GM12878 (cell line): ENCODE measurements around the gene HYI. TPM values are rescaled to one million over a fixed set of nuclear protein-coding genes. Genes with fewer than 3 reads are reported as not detected.

Experiments used
- ATAC-seq: fragments of 200-7000 bp; cut with Tn5 transposase; 3 replicates; pipeline ENCODE4 v1.9.1; 2020; ENCODE audit warnings: mild to moderate bottlenecking, moderate library complexity
- BruUV-seq: library from RNA; stranded (reverse); fragments of 400-500 nt; replicated peaks from 2 replicates; lab custom pipeline; 2021; lab: Mats Ljungman, UMichigan
- CTCF ChIA-PET: fragments of 300-600 bp; sonication (Branson Sonifier 250); formaldehyde crosslinking; extraction: SDS; loops from one replicate; lab custom pipeline; 2021; ENCODE audit warnings: inconsistent platforms; lab: Yijun Ruan, JAX
- POLR2A ChIA-PET: fragments of 350-600 bp; formaldehyde crosslinking; extraction: SDS; loops from one replicate; lab custom pipeline; 2021; ENCODE audit warnings: inconsistent platforms; lab: Charles Lee
- RAD21 ChIA-PET: fragments of 300-600 bp; sonication (Branson Sonifier 250); formaldehyde crosslinking; loops from one replicate; lab custom pipeline; 2023; ENCODE audit warnings: antibody characterized with exemption; ENCODE audit not compliant: unreplicated experiment; lab: Charles Lee
- SMC1A ChIA-PET: fragments of 300-600 bp; sonication (Branson Sonifier 250); formaldehyde crosslinking; loops from one replicate; lab custom pipeline; 2023; ENCODE audit not compliant: unreplicated experiment, uncharacterized antibody; lab: Charles Lee
- DNase-seq: peaks from one replicate; pipeline ENCODE4 v3.0.0-alpha.2; 2011; ENCODE audit warnings: low read depth, low spot score
- FAIRE-seq: peaks from 3 replicates; lab custom pipeline; 2011; peaks lifted over from hg19 to GRCh38; lab: Jason Lieb, UNC
- H2AFZ ChIP-seq: 2 replicates; pipeline ENCODE4 v1.6.0; 2011; ENCODE audit warnings: low read depth, low read length, control low read depth; ENCODE audit not compliant: control insufficient read depth
- H3K27ac ChIP-seq: 2 replicates; pipeline ENCODE4 v1.5.1; 2011; ENCODE audit warnings: control low read depth; ENCODE audit not compliant: control insufficient read depth, insufficient read depth
- H3K27me3 ChIP-seq, 2 experiments: replicated peaks in 1 of 2; 2 replicates each; pipeline versions ENCODE4 v1.6.0 to v1.6.1; 2011; ENCODE audit warnings: low read length in 1 of 2; ENCODE audit not compliant: control insufficient read depth in 2 of 2, insufficient read depth in 2 of 2
- H3K36me3 ChIP-seq, 2 experiments: 2 replicates each; pipeline ENCODE4 v1.5.1; 2011; ENCODE audit warnings: low read length in 1 of 2; ENCODE audit not compliant: control insufficient read depth in 2 of 2, insufficient read depth in 2 of 2
- H3K4me1 ChIP-seq: 2 replicates; pipeline ENCODE4 v1.6.1; 2011; ENCODE audit warnings: mild to moderate bottlenecking, low read length, moderate library complexity, mixed read lengths; ENCODE audit not compliant: control insufficient read depth, insufficient read depth
- H3K4me2 ChIP-seq: 2 replicates; pipeline ENCODE4 v1.6.0; 2011; ENCODE audit warnings: control low read depth; ENCODE audit not compliant: control insufficient read depth, insufficient read depth
- H3K4me3 ChIP-seq: fragments of 200-600 bp; sonication (generic); 2 replicates; pipeline ENCODE4 v1.5.1; 2016
- H3K79me2 ChIP-seq: 2 replicates; pipeline ENCODE4 v1.6.0; 2011; ENCODE audit warnings: low read length; ENCODE audit not compliant: control insufficient read depth, insufficient read depth
- H3K9ac ChIP-seq: 2 replicates; pipeline ENCODE4 v1.8.0; 2011; ENCODE audit warnings: low read length, control low read depth, mixed read lengths; ENCODE audit not compliant: control insufficient read depth, insufficient read depth
- H3K9me3 ChIP-seq: replicated peaks from 3 replicates; pipeline ENCODE4 v1.5.1; 2011; ENCODE audit warnings: mild to moderate bottlenecking, low read length; ENCODE audit not compliant: control insufficient read depth, insufficient read depth
- H4K20me1 ChIP-seq: 2 replicates; pipeline ENCODE4 v1.6.0; 2011; ENCODE audit not compliant: control insufficient read depth, insufficient read depth
- ASH2L ChIP-seq: fragments of 300-600, 200-600 bp; sonication (generic); IDR thresholded peaks from 2 replicates; pipeline ENCODE4 v1.6.1; 2017; ENCODE audit warnings: low read depth, mild to moderate bottlenecking, borderline replicate concordance
- CBX3 ChIP-seq: fragments of 200-600 bp; sonication (generic); IDR thresholded peaks from 2 replicates; pipeline ENCODE4 v1.6.1; 2016; ENCODE audit warnings: low read depth, borderline replicate concordance
- E4F1 ChIP-seq: fragments of 450-650 bp; IDR thresholded peaks from 2 replicates; pipeline ENCODE4 v1.6.1; 2018; ENCODE audit warnings: borderline replicate concordance, mild to moderate bottlenecking; ENCODE audit not compliant: partially characterized antibody
- EZH2 ChIP-seq: IDR thresholded peaks from 2 replicates; pipeline ENCODE4 v1.6.1; 2012; ENCODE audit warnings: low read depth, mild to moderate bottlenecking, control low read depth, inconsistent platforms, low read length, borderline replicate concordance; ENCODE audit not compliant: control insufficient read depth
- HDAC6 ChIP-seq: fragments of 200-600 bp; sonication (generic); IDR thresholded peaks from one replicate; pipeline ENCODE4 v1.8.0; 2017; ENCODE audit warnings: antibody characterized with exemption; ENCODE audit not compliant: unreplicated experiment
- NR2C2 ChIP-seq: IDR thresholded peaks from 2 replicates; pipeline ENCODE4 v1.6.1; 2011; ENCODE audit warnings: borderline replicate concordance, low read depth; ENCODE audit not compliant: control insufficient read depth, insufficient read length
- PAX5 ChIP-seq: IDR thresholded peaks from 2 replicates; pipeline ENCODE4 v1.6.1; 2011; ENCODE audit warnings: low read depth, low read length, borderline replicate concordance
- RB1 ChIP-seq: fragments of 450-650 bp; formaldehyde crosslinking; IDR thresholded peaks from 2 replicates; pipeline ENCODE4 v1.6.1; 2017; ENCODE audit warnings: mild to moderate bottlenecking, borderline replicate concordance
- SIX5 ChIP-seq: IDR thresholded peaks from 2 replicates; pipeline ENCODE4 v1.6.1; 2011; ENCODE audit warnings: mild to moderate bottlenecking, low read depth, low read length, moderate library complexity; ENCODE audit not compliant: severe bottlenecking
- STAT3 ChIP-seq: IDR thresholded peaks from 2 replicates; pipeline ENCODE4 v1.6.1; 2011; ENCODE audit warnings: low read depth, low read length, improper control_type of control experiment
- TBL1XR1 ChIP-seq: IDR thresholded peaks from 2 replicates; pipeline ENCODE4 v1.6.1; 2012; ENCODE audit warnings: low read depth, low read length, improper control_type of control experiment
- WGBS: methylation state at CpG from one replicate; pipeline ENCODE4 v1.1.6; 2016; ENCODE audit warnings: low lambda C conversion rate; ENCODE audit not compliant: insufficient replicate concordance, insufficient coverage; ENCODE audit errors: missing lambda C conversion rate; 5-methylcytosine and 5-hydroxymethylcytosine counted together
- in situ Hi-C: fragments of 300-500 bp; cut with MboI; formaldehyde crosslinking; loops from 9 replicates; pipeline ENCODE4 v1.14.3; 2018; ENCODE audit warnings: mixed read lengths
- intact Hi-C: fragments of 100-400 bp; cut with micrococcal nuclease; formaldehyde crosslinking; loops from one replicate; pipeline ENCODE4 v1.14.2; 2022; ENCODE audit not compliant: unreplicated experiment
- polyA plus RNA-seq, 11 experiments: library from polyadenylated mRNA; depleted of rRNA in 4 of 11; unstranded in 6 of 11; stranded (reverse) in 5 of 11; fragments of >200 nt; fragmentation: Nextera tagmentation in 4 of 11; fragmentation: Illumina TruSeq in 1 of 11; extraction: Ambion mirVana in 4 of 11; extraction: Trizol in 1 of 11; gene quantifications; 1 replicate in 1 of 11; 2 replicates in 10 of 11; pipeline versions ENCODE4 v1.2.1 to v1.2.3, GENCODE V29; 2011 to 2016; ENCODE audit warnings: inconsistent platforms in 2 of 11, missing spikeins in 2 of 11, low read depth in 1 of 11
- total RNA-seq, 4 experiments: library from RNA; depleted of rRNA in 3 of 4; stranded (reverse); fragments of >200 nt in 3 of 4; fragmentation: Illumina TruSeq in 1 of 4; extraction: Trizol in 1 of 4; gene quantifications; 2 replicates each; pipeline versions ENCODE4 v1.2.1 to v1.2.3, GENCODE V29; 2013 to 2021

The HYI gene
- total and polyA plus RNA-seq, 10 of the 15 experiments (the other 5 are each of a cell fraction or from before 2014, with no cell fraction given) = 0.27 to 5.5 (median 2.0) TPM

GRCh38 chr1:43448955-43449707 is 4.6 kb downstream of the HYI start:
- no peaks in the 10 kb centered on the region for H3K27me3 ChIP-seq
- no peak for TF ChIP-seq SIX5
- no peak for TF ChIP-seq ASH2L
- TF ChIP-seq CBX3 = no peak
- no peak for TF ChIP-seq E4F1
- no peak for TF ChIP-seq PAX5
- TF ChIP-seq TBL1XR1 = no peak
- no peak for TF ChIP-seq EZH2
- TF ChIP-seq STAT3 = no peak
- TF ChIP-seq RB1 = no peak
- TF ChIP-seq HDAC6 = no peak
- no peak for TF ChIP-seq NR2C2
- TF ChIP-seq, all 136 proteins: peak for 0
- ChIA-PET POLR2A (no interaction called here), RAD21 (no interaction called here), CTCF (no interaction called here), SMC1A (interaction anchor here (0.9 kb wide), 1 partner anchor 14 kb away, joined by 4 read pairs; no protein-coding TSS in a partner anchor)
- Histone ChIP-seq H3K4me3 (no peak overlapping the region), H3K36me3 (peaks cover 7 to 23% of the 10 kb centered on the region in 2 experiments; a peak in 3 of 4 replicates), H3K9me3 (no peaks in the 10 kb centered on the region), H3K27ac (no peak overlapping the region), H3K9ac (no peak overlapping the region), H3K79me2 (no peaks in the 10 kb centered on the region), H2AFZ (no peak overlapping the region), H4K20me1 (no peaks in the 10 kb centered on the region), H3K4me1 (no peaks in the 10 kb centered on the region; the same call in 1 of the 2 replicates), H3K4me2 (no peak overlapping the region)
- DNase-seq (no peak), FAIRE-seq (no peak), ATAC-seq (no peak)
- in situ Hi-C loops (no loop called here), intact Hi-C loops (no loop called here)
- no TSS peak for BruUV-seq
- WGBS = 77% methylated on average over 11 of the region's 11 CpGs
